Fibroblast of lung (primary cell): ENCODE results near the gene ELAVL1.

Experiments used
- EZH2 ChIP-seq: IDR thresholded peaks from 2 replicates; pipeline ENCODE4 v1.5.1; 2012; ENCODE audit warnings: low read length, control low read depth, mild to moderate bottlenecking; ENCODE audit errors: missing control alignments
- TF ChIP-seq, protein P1 (sequence below), 2 donors: IDR thresholded peaks in 1 of 2; conservative IDR thresholded peaks in 1 of 2; 1 replicate in 1 of 2; 2 replicates in 1 of 2; pipeline ENCODE4 v1.5.1; 2011 to 2012; ENCODE audit warnings: low read length in 2 of 2, control low read depth in 1 of 2, inconsistent platforms in 1 of 2, low read depth in 1 of 2, mild to moderate bottlenecking in 1 of 2

DNA sequence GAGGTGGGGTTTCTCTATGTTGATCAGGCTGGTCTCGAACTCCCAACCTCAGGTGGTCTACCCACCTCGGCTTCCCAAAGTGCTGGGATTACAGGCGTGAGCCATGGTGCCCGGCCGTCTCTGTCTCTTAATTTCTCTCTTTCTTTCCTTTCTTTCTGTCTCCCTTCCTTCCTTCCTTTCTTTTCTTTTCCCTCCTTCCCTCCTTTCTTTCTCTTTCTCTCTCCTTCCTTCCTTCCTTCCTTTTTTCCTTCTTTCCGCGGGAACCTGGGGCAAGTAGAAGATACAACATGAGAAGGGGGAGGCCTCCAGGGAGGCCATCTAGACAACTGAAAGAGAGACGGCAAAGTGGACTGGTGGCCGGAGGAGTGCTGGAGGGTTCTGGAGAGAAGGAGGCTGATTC lies 15.2 kb upstream of the ELAVL1 start:
- TF ChIP-seq EZH2 = no peak
- TF ChIP-seq, protein P1, sequence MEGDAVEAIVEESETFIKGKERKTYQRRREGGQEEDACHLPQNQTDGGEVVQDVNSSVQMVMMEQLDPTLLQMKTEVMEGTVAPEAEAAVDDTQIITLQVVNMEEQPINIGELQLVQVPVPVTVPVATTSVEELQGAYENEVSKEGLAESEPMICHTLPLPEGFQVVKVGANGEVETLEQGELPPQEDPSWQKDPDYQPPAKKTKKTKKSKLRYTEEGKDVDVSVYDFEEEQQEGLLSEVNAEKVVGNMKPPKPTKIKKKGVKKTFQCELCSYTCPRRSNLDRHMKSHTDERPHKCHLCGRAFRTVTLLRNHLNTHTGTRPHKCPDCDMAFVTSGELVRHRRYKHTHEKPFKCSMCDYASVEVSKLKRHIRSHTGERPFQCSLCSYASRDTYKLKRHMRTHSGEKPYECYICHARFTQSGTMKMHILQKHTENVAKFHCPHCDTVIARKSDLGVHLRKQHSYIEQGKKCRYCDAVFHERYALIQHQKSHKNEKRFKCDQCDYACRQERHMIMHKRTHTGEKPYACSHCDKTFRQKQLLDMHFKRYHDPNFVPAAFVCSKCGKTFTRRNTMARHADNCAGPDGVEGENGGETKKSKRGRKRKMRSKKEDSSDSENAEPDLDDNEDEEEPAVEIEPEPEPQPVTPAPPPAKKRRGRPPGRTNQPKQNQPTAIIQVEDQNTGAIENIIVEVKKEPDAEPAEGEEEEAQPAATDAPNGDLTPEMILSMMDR (conservative IDR thresholded peaks at IDR 0.05 in 1 of 2, IDR thresholded peaks at IDR 0.05 in 1 of 2; ENCODE audit: low read depth in 1 of 2, low read length in 2 of 2) = no peak
